IMR-90 (cell line): ENCODE results near the gene DDAH2. TPM values are rescaled to one million over a fixed set of nuclear protein-coding genes. Genes with fewer than 3 reads are reported as not detected.

ENCODE experiments used
- ATAC-seq: fragments of 200-7000 bp; cut with Tn5 transposase; 2 replicates; pipeline ENCODE4 v1.9.1; 2020; ENCODE audit warnings: low read depth, mild to moderate bottlenecking, moderate library complexity
- BruUV-seq: library from RNA; stranded (reverse); fragments of 400-500 nt; replicated peaks from 2 replicates; lab custom pipeline; 2021; lab: Mats Ljungman, UMichigan
- CTCF ChIA-PET: fragments of 300-600 bp; formaldehyde crosslinking; extraction: SDS; loops from one replicate; lab custom pipeline; 2021; ENCODE audit warnings: antibody characterized with exemption; lab: Yijun Ruan, JAX
- POLR2A ChIA-PET: fragments of 300-600 bp; sonication (Branson Sonifier 250); formaldehyde crosslinking; loops from one replicate; lab custom pipeline; 2022; ENCODE audit warnings: antibody characterized with exemption; ENCODE audit not compliant: unreplicated experiment; lab: Charles Lee
- DNase-seq: peaks from one replicate; pipeline ENCODE4 v3.0.0; 2013
- H2AFZ ChIP-seq: replicated peaks from 2 replicates; pipeline ENCODE3; 2013; ENCODE audit warnings: low read length, mild to moderate bottlenecking; ENCODE audit not compliant: poor library complexity
- H2AK5ac ChIP-seq: 2 replicates; pipeline ENCODE4 v1.6.1; 2013; ENCODE audit warnings: low read depth, low read length, inconsistent platforms
- H2AK9ac ChIP-seq: replicated peaks from 2 replicates; pipeline ENCODE3; 2013; ENCODE audit warnings: mild to moderate bottlenecking, low read depth, low read length, moderate library complexity; ENCODE audit not compliant: poor library complexity
- H2BK120ac ChIP-seq: 2 replicates; pipeline ENCODE4 v1.6.1; 2013; ENCODE audit warnings: low read depth, low read length, inconsistent platforms
- H2BK15ac ChIP-seq: 3 replicates; pipeline ENCODE4 v1.6.1; 2013; ENCODE audit warnings: low read depth, low read length, inconsistent platforms
- H2BK20ac ChIP-seq: 2 replicates; pipeline ENCODE4 v1.6.1; 2013; ENCODE audit warnings: low read depth, mild to moderate bottlenecking, inconsistent platforms, low read length, moderate library complexity
- H2BK5ac ChIP-seq: 2 replicates; pipeline ENCODE4 v1.6.1; 2013; ENCODE audit warnings: mild to moderate bottlenecking, low read depth, low read length, inconsistent platforms; ENCODE audit not compliant: poor library complexity, severe bottlenecking
- H3K14ac ChIP-seq: replicated peaks from 2 replicates; pipeline ENCODE4 v1.6.1; 2013; ENCODE audit warnings: low read depth, low read length, inconsistent platforms
- H3K18ac ChIP-seq: 2 replicates; pipeline ENCODE4 v1.6.1; 2013; ENCODE audit warnings: low read depth, low read length, control low read depth
- H3K23ac ChIP-seq: 2 replicates; pipeline ENCODE4 v1.6.1; 2013; ENCODE audit warnings: low read depth, low read length, inconsistent platforms
- H3K27ac ChIP-seq: 2 replicates; pipeline ENCODE4 v1.5.1; 2013; ENCODE audit warnings: mild to moderate bottlenecking, control low read depth, low read length; ENCODE audit not compliant: insufficient read depth
- H3K27me3 ChIP-seq: 2 replicates; pipeline ENCODE4 v1.6.1; 2013; ENCODE audit warnings: low read length; ENCODE audit not compliant: control insufficient read depth, insufficient read depth
- H3K36me3 ChIP-seq: 2 replicates; pipeline ENCODE4 v1.6.1; 2013; ENCODE audit warnings: low read length, mixed read lengths; ENCODE audit not compliant: control insufficient read depth, insufficient read depth
- H3K4ac ChIP-seq: 2 replicates; pipeline ENCODE4 v1.6.1; 2013; ENCODE audit warnings: low read depth, low read length, inconsistent platforms
- H3K4me1 ChIP-seq: 2 replicates; pipeline ENCODE4 v1.6.1; 2013; ENCODE audit warnings: low read length, mixed read lengths; ENCODE audit not compliant: control insufficient read depth, insufficient read depth
- H3K4me2 ChIP-seq: 2 replicates; pipeline ENCODE4 v1.6.1; 2013; ENCODE audit warnings: low read depth, mild to moderate bottlenecking, control low read depth, low read length, moderate library complexity
- H3K4me3 ChIP-seq: 2 replicates; pipeline ENCODE4 v1.5.1; 2013; ENCODE audit warnings: low read depth, mild to moderate bottlenecking, control low read depth, low read length, moderate library complexity; ENCODE audit not compliant: insufficient read depth
- H3K56ac ChIP-seq: 2 replicates; pipeline ENCODE4 v1.6.1; 2013; ENCODE audit warnings: low read length, inconsistent platforms; ENCODE audit not compliant: insufficient read depth; ENCODE audit errors: extremely low read depth
- H3K79me1 ChIP-seq, 2 experiments: 2 replicates each; pipeline ENCODE4 v1.6.1; 2013; ENCODE audit warnings: low read length in 2 of 2, inconsistent platforms in 1 of 2, low read depth in 1 of 2
- H3K9ac ChIP-seq: 2 replicates; pipeline ENCODE4 v1.6.1; 2013; ENCODE audit warnings: low read depth, low read length, control low read depth
- H3K9me1 ChIP-seq: 2 replicates; pipeline ENCODE4 v1.6.1; 2013; ENCODE audit warnings: low read length, inconsistent platforms; ENCODE audit not compliant: insufficient read depth
- H3K9me3 ChIP-seq: 2 replicates; pipeline ENCODE4 v1.6.1; 2013; ENCODE audit warnings: low read length; ENCODE audit not compliant: control insufficient read depth, insufficient read depth
- H4K20me1 ChIP-seq: 2 replicates; pipeline ENCODE4 v1.6.1; 2013; ENCODE audit warnings: low read length, inconsistent platforms; ENCODE audit not compliant: insufficient read depth
- H4K5ac ChIP-seq: 2 replicates; pipeline ENCODE4 v1.6.1; 2013; ENCODE audit warnings: mild to moderate bottlenecking, low read depth, low read length, control low read depth
- H4K8ac ChIP-seq, 2 experiments: 2 replicates each; pipeline ENCODE4 v1.6.1; 2013; ENCODE audit warnings: low read depth in 2 of 2, low read length in 2 of 2, control low read depth in 1 of 2, inconsistent platforms in 1 of 2
- H4K91ac ChIP-seq: 2 replicates; pipeline ENCODE4 v1.6.1; 2013; ENCODE audit warnings: low read depth, low read length, inconsistent platforms; ENCODE audit not compliant: insufficient read depth
- BHLHE40 ChIP-seq: fragments of 150-350 bp; IDR thresholded peaks from 2 replicates; pipeline ENCODE4 v1.6.1; 2016; ENCODE audit warnings: mild to moderate bottlenecking, low read depth, low read length
- CEBPB ChIP-seq: IDR thresholded peaks from 2 replicates; pipeline ENCODE4 v1.6.1; 2012; ENCODE audit warnings: low read depth, low read length, improper control_type of control experiment
- CHD1 ChIP-seq: IDR thresholded peaks from 2 replicates; pipeline ENCODE4 v1.6.1; 2012; ENCODE audit warnings: low read depth, low read length, improper control_type of control experiment
- FOS ChIP-seq: fragments of 150-350 bp; IDR thresholded peaks from 2 replicates; pipeline ENCODE4 v1.6.1; 2016; ENCODE audit warnings: low read depth, low read length
- MAZ ChIP-seq: IDR thresholded peaks from 2 replicates; pipeline ENCODE4 v1.6.1; 2012; ENCODE audit warnings: low read depth, mild to moderate bottlenecking, low read length, improper control_type of control experiment, moderate library complexity, borderline replicate concordance
- MXI1 ChIP-seq: IDR thresholded peaks from 2 replicates; pipeline ENCODE4 v1.6.1; 2012; ENCODE audit warnings: low read depth, mild to moderate bottlenecking, low read length, moderate library complexity, borderline replicate concordance
- NFE2L2 ChIP-seq: fragments of 150-350 bp; IDR thresholded peaks from 2 replicates; pipeline ENCODE4 v1.6.1; 2016; ENCODE audit warnings: low read depth, mild to moderate bottlenecking, low read length
- POLR2A ChIP-seq: IDR thresholded peaks from 2 replicates; pipeline ENCODE4 v1.6.1; 2012; ENCODE audit warnings: mild to moderate bottlenecking, low read depth, low read length
- RAD21 ChIP-seq: IDR thresholded peaks from 2 replicates; pipeline ENCODE4 v1.6.1; 2012; ENCODE audit warnings: low read length, improper control_type of control experiment
- RCOR1 ChIP-seq: IDR thresholded peaks from 2 replicates; pipeline ENCODE4 v1.6.1; 2012; ENCODE audit warnings: mild to moderate bottlenecking, low read length, improper control_type of control experiment; ENCODE audit not compliant: insufficient replicate concordance
- WGBS, 2 experiments: methylation state at CpG; one replicate each; pipeline versions ENCODE4 v1.1.5 to v1.1.7; 2013; ENCODE audit warnings: missing lambda C conversion rate in 2 of 2; ENCODE audit not compliant: insufficient read length in 1 of 2; ENCODE audit errors: extremely low coverage in 2 of 2; 5-methylcytosine and 5-hydroxymethylcytosine counted together
- dilution Hi-C: fragments of 300-500 bp; cut with HindIII; formaldehyde crosslinking; loops from one replicate; pipeline ENCODE4 v1.14.3; 2018; ENCODE audit warnings: low sequenced_read_pairs; ENCODE audit not compliant: unreplicated experiment
- in situ Hi-C: fragments of 300-500 bp; cut with MboI; formaldehyde crosslinking; loops from 3 replicates; pipeline ENCODE4 v1.14.3; 2019; ENCODE audit warnings: low sequenced_read_pairs, inconsistent platforms, mixed read lengths
- intact Hi-C: fragments of 100-400 bp; cut with micrococcal nuclease; formaldehyde crosslinking; loops from 2 replicates; pipeline ENCODE4 v1.10.0; 2022
- polyA plus RNA-seq, 3 experiments: library from polyadenylated mRNA; depleted of rRNA; stranded (reverse); fragments of >200 nt; gene quantifications; 2 replicates each; pipeline ENCODE4 v1.2.3, GENCODE V29; 2012; ENCODE audit warnings: low replicate concordance in 1 of 3
- total RNA-seq: library from RNA; depleted of rRNA; stranded (reverse); fragments of >200 nt; gene quantifications from 2 replicates; pipeline ENCODE4 v1.2.3, GENCODE V29; 2012
- TF ChIP-seq, protein P1 (sequence below): fragments of 150-350 bp; IDR thresholded peaks from 2 replicates; pipeline ENCODE4 v1.6.1; 2016; ENCODE audit warnings: low read depth, mild to moderate bottlenecking, low read length, moderate library complexity, borderline replicate concordance
- TF ChIP-seq, protein P2 (sequence below): fragments of 150-350 bp; IDR thresholded peaks from 2 replicates; pipeline ENCODE4 v1.6.1; 2017; ENCODE audit warnings: mild to moderate bottlenecking, antibody characterized with exemption, low read length, low read depth

Gene DDAH2
- total and polyA plus RNA-seq, 2 of the 4 experiments (the other 2 are of a cell fraction), result 40.7 to 57.9 TPM

DNA sequence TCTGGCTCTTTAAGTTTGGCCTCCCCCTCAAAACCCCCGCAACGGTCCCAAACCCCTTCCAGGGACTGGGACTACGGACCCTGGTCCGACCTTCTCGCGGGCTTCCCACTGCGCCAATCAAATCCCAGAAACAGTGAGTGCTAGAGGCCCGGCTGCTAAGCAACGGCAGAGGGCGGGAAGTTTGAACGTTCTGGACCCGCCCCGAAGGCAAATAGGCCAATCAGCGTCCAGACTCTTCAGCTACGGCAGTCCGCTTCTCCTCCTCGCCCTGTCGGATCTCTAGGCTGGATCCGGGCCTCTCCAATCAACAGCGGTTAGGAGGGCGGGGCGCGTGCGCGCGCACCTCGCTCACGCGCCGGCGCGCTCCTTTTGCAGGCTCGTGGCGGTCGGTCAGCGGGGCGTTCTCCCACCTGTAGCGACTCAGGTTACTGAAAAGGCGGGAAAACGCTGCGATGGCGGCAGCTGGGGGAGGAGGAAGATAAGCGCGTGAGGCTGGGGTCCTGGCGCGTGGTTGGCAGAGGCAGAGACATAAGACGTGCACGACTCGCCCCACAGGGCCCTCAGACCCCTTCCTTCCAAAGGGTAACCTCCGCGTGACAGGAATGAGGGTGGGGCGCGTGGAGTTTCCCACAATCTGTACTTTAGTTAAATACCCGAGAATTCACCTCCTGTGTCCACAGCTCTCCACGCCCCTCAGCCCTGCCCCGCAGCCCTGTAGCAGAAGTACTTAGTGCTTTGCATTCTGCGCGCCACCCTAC is 10.7 kb upstream of the DDAH2 start, which contains the start of gene MSH5:
MSH5 (plus strand) TSS at position 367 of the 758 bp plus-strand sequence. CDS start 462 bp downstream, outside the sequence.
- no peaks in the 10 kb centered on the region for H3K9me3 ChIP-seq
- peak within 1 kb of the TSS; percentile 93 for H3K56ac ChIP-seq
- peak within 1 kb of the TSS; percentile 73 for H3K4me3 ChIP-seq
- dilution Hi-C loops, result no loop called here
- H3K9ac ChIP-seq, result peak within 1 kb of the TSS; percentile 72
- in situ Hi-C loops, result no loop called here
- peaks cover 13% of the 10 kb centered on the region for H3K4me1 ChIP-seq
- no peak within 1 kb of the TSS for H3K18ac ChIP-seq
- POLR2A ChIA-PET, result interaction anchor here (0.5 to 0.7 kb wide), 3 partner anchors 12 to 1567 kb away, joined by 3 to 15 read pairs (median 3); no protein-coding TSS in a partner anchor
- peak within 1 kb of the TSS; percentile 93 for H3K4ac ChIP-seq
- peak within 1 kb of the TSS; percentile 51 for H2BK5ac ChIP-seq
- peak within 1 kb of the TSS; percentile 87 for H3K23ac ChIP-seq
- no TSS peak for BruUV-seq
- 0% methylated on average over 23 of the region's 58 CpGs; no CpG with 5 or more reads in 1 of the 2 experiments for WGBS, 2 experiments
- ATAC-seq, result peak; percentile 88
- H2AK9ac ChIP-seq, result peak within 1 kb of the TSS; percentile 90
- intact Hi-C loops, result loop anchor here (2.0 kb wide), 1 partner anchor 55 kb away; the partner anchor contains the start of gene VARS1
- peak within 1 kb of the TSS; percentile 87; the same call in 1 of the 2 replicates for H2BK120ac ChIP-seq
- H3K36me3 ChIP-seq, result peaks cover 3% of the 10 kb centered on the region
- peaks cover 13% of the 10 kb centered on the region for H3K9me1 ChIP-seq
- peak within 1 kb of the TSS; percentile 53; the same call in 1 of the 2 replicates for H2BK20ac ChIP-seq
- TF ChIP-seq RCOR1 (no peak), FOS (no peak), CHD1 (no peak), CEBPB (no peak), POLR2A (no peak), BHLHE40 (peak; percentile 79), MAZ (no peak), RAD21 (no peak), MXI1 (peak; percentile 90), NFE2L2 (no peak)
- TF ChIP-seq, protein P1, sequence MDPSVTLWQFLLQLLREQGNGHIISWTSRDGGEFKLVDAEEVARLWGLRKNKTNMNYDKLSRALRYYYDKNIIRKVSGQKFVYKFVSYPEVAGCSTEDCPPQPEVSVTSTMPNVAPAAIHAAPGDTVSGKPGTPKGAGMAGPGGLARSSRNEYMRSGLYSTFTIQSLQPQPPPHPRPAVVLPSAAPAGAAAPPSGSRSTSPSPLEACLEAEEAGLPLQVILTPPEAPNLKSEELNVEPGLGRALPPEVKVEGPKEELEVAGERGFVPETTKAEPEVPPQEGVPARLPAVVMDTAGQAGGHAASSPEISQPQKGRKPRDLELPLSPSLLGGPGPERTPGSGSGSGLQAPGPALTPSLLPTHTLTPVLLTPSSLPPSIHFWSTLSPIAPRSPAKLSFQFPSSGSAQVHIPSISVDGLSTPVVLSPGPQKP, result no peak
- TF ChIP-seq, protein P2, sequence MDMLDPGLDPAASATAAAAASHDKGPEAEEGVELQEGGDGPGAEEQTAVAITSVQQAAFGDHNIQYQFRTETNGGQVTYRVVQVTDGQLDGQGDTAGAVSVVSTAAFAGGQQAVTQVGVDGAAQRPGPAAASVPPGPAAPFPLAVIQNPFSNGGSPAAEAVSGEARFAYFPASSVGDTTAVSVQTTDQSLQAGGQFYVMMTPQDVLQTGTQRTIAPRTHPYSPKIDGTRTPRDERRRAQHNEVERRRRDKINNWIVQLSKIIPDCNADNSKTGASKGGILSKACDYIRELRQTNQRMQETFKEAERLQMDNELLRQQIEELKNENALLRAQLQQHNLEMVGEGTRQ, result peak; percentile 43
- peaks cover 3% of the 10 kb centered on the region; the same call in 1 of the 2 replicates for H4K20me1 ChIP-seq
- peak within 1 kb of the TSS; percentile 91 for H2AK5ac ChIP-seq
- peak within 1 kb of the TSS; percentile 96 for H2AFZ ChIP-seq
- no peaks in the 10 kb centered on the region for H3K27me3 ChIP-seq
- H3K4me2 ChIP-seq, result peak within 1 kb of the TSS; percentile 82
- H4K5ac ChIP-seq, result no peak within 1 kb of the TSS
- H3K79me1 ChIP-seq, result peaks cover 13 to 58% of the 10 kb centered on the region in 2 experiments; a peak in 3 of 4 replicates
- H3K27ac ChIP-seq, result peak within 1 kb of the TSS; percentile 68; the same call in 1 of the 2 replicates
- peak within 1 kb of the TSS; percentile 94 for H4K91ac ChIP-seq
- peak within 1 kb of the TSS; percentile 74 to 97 for H4K8ac ChIP-seq
- CTCF ChIA-PET, result interaction anchor here (0.9 kb wide), 1 partner anchor 90 kb away, joined by 3 read pairs; no protein-coding TSS in a partner anchor
- H3K14ac ChIP-seq, result peak within 1 kb of the TSS; percentile 95
- peak; percentile 99 for DNase-seq
- peak within 1 kb of the TSS; percentile 49; the same call in 1 of the 3 replicates for H2BK15ac ChIP-seq
